ENCODE data around the gene ATP6V0B.

ATP6V0B gene

GRCh38 chr1:43974443-43975248 lies at the start of gene ATP6V0B:
Gene ATP6V0B, plus strand, starts transcription at chr1:43974960. Its CDS starts 81 bp downstream, at chr1:43975041.
- TF ChIP-seq CTCF (IDR thresholded peaks at IDR 0.05; ENCODE audit: control extremely low read depth, extremely low read depth, low read depth, missing control alignments), result peak; percentile 20
- ChIA-PET POLR2A (interaction anchor here (0.7 kb wide), 2 partner anchors 13 to 18 kb away, joined by 3 to 4 read pairs; no protein-coding TSS in a partner anchor), CTCF (interaction anchor here (0.9 to 3.7 kb wide), 9 partner anchors 14 to 211 kb away, joined by 3 to 9 read pairs (median 6); no protein-coding TSS in a partner anchor)
- peak; percentile 97 for DNase-seq (ENCODE audit: extremely low spot score)

- CTCF ChIA-PET, result interaction anchor here (5.2 kb wide), 1 partner anchor 9 kb away, joined by 61 read pairs; the partner anchor contains the start of gene ARTN
- DNase-seq (ENCODE audit: extremely low spot score), result no peak
- POLR2A ChIA-PET, result no interaction called here
Measured at GRCh38 chr1:43925846-43926245, 48.9 kb upstream of the ATP6V0B start.

GRCh38 chr1:43930168-43930948 lies 44.4 kb upstream of the ATP6V0B start:
- no peak for TF ChIP-seq CTCF (IDR thresholded peaks at IDR 0.05; ENCODE audit: control extremely low read depth, extremely low read depth, low read depth, missing control alignments)

More at GRCh38 chr1:43925846-43926245, 48.9 kb upstream of the ATP6V0B start:
- TF ChIP-seq CTCF (IDR thresholded peaks at IDR 0.05; ENCODE audit: control extremely low read depth, extremely low read depth, low read depth, missing control alignments), result no peak

GRCh38 chr1:43930949-43931275 lies 43.8 kb upstream of the ATP6V0B start:
- no peak for TF ChIP-seq CTCF (IDR thresholded peaks at IDR 0.05; ENCODE audit: control extremely low read depth, extremely low read depth, low read depth, missing control alignments)
- no peak for DNase-seq (ENCODE audit: extremely low spot score)
- POLR2A ChIA-PET, result no interaction called here
- CTCF ChIA-PET, result interaction anchor here (0.8 to 3.9 kb wide), 10 partner anchors 10 to 167 kb away, joined by 3 to 36 read pairs (median 5); no protein-coding TSS in a partner anchor

More at GRCh38 chr1:43930168-43930948, 44.4 kb upstream of the ATP6V0B start:
- ChIA-PET CTCF (interaction anchor here (0.8 to 3.9 kb wide), 11 partner anchors 10 to 167 kb away, joined by 3 to 36 read pairs (median 5); no protein-coding TSS in a partner anchor), POLR2A (no interaction called here)
- DNase-seq (ENCODE audit: extremely low spot score), result peak; percentile 40

- CTCF ChIA-PET, result interaction anchor here (1.1 to 10.1 kb wide), 7 partner anchors 7 to 411 kb away, joined by 3 to 526 read pairs (median 30); partner anchors contain the start of gene IPO13
- TF ChIP-seq CTCF (IDR thresholded peaks at IDR 0.05; ENCODE audit: control extremely low read depth, extremely low read depth, low read depth, missing control alignments), result no peak
- DNase-seq (ENCODE audit: extremely low spot score), result no peak
- POLR2A ChIA-PET, result no interaction called here
Measured at GRCh38 chr1:43931711-43932660, 42.8 kb upstream of the ATP6V0B start.
